Neural crest cell (in vitro differentiated cells): ENCODE data around the gene SDHAF3. TPM values are rescaled to one million over a fixed set of nuclear protein-coding genes. Genes with fewer than 3 reads are reported as not detected.

ENCODE experiments used
- DNase-seq: peaks from one replicate; pipeline ENCODE4 v3.0.0; 2021; ENCODE audit warnings: low read depth, mixed read lengths, low spot score
- H3K27ac Mint-ChIP-seq: one replicate; pipeline ENCODE4 v1.8.0; 2021; ENCODE audit warnings: mild to moderate bottlenecking, mixed read lengths; ENCODE audit not compliant: unreplicated experiment
- H3K27me3 Mint-ChIP-seq: 2 replicates; pipeline ENCODE4 v1.8.0; 2021; ENCODE audit warnings: low read depth, mild to moderate bottlenecking, mixed read lengths
- H3K36me3 Mint-ChIP-seq: 2 replicates; pipeline ENCODE4 v1.8.0; 2021; ENCODE audit warnings: low read depth, mild to moderate bottlenecking, mixed read lengths
- H3K4me1 Mint-ChIP-seq: 2 replicates; pipeline ENCODE4 v1.8.0; 2021; ENCODE audit warnings: mixed read lengths
- H3K4me3 Mint-ChIP-seq: one replicate; pipeline ENCODE4 v1.8.0; 2021; ENCODE audit warnings: mild to moderate bottlenecking, mixed read lengths
- H3K9me3 Mint-ChIP-seq: 2 replicates; pipeline ENCODE4 v1.8.0; 2021; ENCODE audit warnings: mixed read lengths
- total RNA-seq: library from RNA; stranded (reverse); gene quantifications from 2 replicates; pipeline ENCODE4 v1.2.1, GENCODE V29; 2021
- TF ChIP-seq, protein P1 (sequence below): fragments of 200-600 bp; sonication (generic); conservative IDR thresholded peaks from 2 replicates; pipeline ENCODE4 v1.5.0; 2021; ENCODE audit warnings: antibody characterized with exemption, mild to moderate bottlenecking

SDHAF3 gene
- total RNA-seq, 1 donor from 2014 or later, result 25.1 TPM

DNA sequence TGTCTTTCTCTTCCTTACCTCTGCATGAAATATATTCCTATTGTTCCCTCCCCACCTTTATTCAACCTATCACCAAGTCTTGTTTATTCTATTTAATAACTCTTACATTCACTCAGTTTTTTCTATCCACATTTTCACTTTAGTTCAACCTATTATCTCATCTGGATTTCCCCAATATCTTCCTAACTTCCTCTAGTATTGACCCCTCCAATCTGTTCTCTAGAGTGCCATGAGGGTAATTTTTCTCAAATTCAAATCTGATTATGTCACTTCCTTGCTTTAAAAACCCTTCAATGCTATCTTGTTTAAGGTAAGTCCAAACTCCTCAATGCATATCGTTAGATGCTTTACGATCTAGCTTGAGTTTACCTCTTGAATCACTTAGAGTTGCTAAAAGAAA, 86.5 kb downstream of the SDHAF3 start:
- peaks cover 22% of the 10 kb centered on the region for H3K27me3 Mint-ChIP-seq
- no peaks in the 10 kb centered on the region for H3K36me3 Mint-ChIP-seq

DNA sequence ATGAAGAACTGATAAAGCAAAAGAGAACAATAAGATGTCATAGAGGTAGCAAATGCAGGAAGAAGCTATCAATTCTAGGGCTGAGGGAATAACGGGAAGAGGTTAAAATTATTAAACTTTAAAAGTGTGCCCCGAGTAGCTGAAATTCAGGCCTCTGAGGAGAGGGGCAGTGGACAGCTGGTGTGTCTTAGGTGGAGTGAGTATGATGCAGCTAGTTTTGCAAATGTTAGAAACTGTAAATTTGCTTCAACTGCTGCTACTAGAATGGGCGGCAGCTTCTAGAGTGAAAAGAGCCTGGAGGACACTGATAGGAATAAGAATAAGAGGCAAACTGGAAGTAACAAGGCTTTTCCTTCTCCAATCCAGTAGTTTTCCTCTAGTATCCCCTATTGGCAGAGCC, 87.3 kb downstream of the SDHAF3 start:
- H3K27me3 Mint-ChIP-seq, result peaks cover 22% of the 10 kb centered on the region

More for the DNA sequence above, 86.5 kb downstream of the SDHAF3 start:
- TF ChIP-seq, protein P1, sequence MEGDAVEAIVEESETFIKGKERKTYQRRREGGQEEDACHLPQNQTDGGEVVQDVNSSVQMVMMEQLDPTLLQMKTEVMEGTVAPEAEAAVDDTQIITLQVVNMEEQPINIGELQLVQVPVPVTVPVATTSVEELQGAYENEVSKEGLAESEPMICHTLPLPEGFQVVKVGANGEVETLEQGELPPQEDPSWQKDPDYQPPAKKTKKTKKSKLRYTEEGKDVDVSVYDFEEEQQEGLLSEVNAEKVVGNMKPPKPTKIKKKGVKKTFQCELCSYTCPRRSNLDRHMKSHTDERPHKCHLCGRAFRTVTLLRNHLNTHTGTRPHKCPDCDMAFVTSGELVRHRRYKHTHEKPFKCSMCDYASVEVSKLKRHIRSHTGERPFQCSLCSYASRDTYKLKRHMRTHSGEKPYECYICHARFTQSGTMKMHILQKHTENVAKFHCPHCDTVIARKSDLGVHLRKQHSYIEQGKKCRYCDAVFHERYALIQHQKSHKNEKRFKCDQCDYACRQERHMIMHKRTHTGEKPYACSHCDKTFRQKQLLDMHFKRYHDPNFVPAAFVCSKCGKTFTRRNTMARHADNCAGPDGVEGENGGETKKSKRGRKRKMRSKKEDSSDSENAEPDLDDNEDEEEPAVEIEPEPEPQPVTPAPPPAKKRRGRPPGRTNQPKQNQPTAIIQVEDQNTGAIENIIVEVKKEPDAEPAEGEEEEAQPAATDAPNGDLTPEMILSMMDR, result no peak
- no peaks in the 10 kb centered on the region for H3K9me3 Mint-ChIP-seq
- no peak overlapping the region for H3K27ac Mint-ChIP-seq
- H3K4me1 Mint-ChIP-seq, result peaks cover 9% of the 10 kb centered on the region
- no peak for DNase-seq
- no peak overlapping the region for H3K4me3 Mint-ChIP-seq

DNA sequence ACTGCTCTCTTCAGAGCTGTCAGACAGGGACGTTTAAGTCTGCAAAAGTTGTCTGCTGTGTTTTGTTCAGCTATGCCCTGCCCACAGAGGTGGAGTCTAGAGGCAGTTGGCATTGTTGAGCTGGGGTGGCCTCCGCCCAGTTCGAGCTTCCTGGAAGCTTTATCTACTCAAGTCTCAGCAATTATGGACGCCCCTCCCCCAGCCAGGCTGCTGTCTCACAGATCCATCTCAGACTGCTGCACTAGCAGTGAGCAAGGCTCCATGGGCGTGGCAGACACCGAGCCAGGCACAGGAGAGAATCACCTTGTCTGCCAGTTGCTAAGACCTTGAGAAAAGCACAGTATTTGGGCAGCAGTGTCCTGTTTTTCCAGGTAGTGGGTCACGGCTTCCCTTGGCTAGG, 98.1 kb downstream of the SDHAF3 start:
- peaks cover 8% of the 10 kb centered on the region for H3K36me3 Mint-ChIP-seq
- no peaks in the 10 kb centered on the region for H3K4me1 Mint-ChIP-seq
- H3K9me3 Mint-ChIP-seq, result peaks cover 3% of the 10 kb centered on the region
- H3K4me3 Mint-ChIP-seq, result no peak overlapping the region
- no peak for DNase-seq
- H3K27ac Mint-ChIP-seq, result no peak overlapping the region
- TF ChIP-seq, protein P1, result no peak
- peaks cover 17% of the 10 kb centered on the region for H3K27me3 Mint-ChIP-seq

More for the DNA sequence above, 87.3 kb downstream of the SDHAF3 start:
- H3K4me3 Mint-ChIP-seq, result no peak overlapping the region
- no peaks in the 10 kb centered on the region for H3K9me3 Mint-ChIP-seq
- no peak overlapping the region for H3K27ac Mint-ChIP-seq
- TF ChIP-seq, protein P1, result no peak
- DNase-seq, result no peak
- H3K4me1 Mint-ChIP-seq, result peaks cover 4% of the 10 kb centered on the region
- no peaks in the 10 kb centered on the region for H3K36me3 Mint-ChIP-seq

DNA sequence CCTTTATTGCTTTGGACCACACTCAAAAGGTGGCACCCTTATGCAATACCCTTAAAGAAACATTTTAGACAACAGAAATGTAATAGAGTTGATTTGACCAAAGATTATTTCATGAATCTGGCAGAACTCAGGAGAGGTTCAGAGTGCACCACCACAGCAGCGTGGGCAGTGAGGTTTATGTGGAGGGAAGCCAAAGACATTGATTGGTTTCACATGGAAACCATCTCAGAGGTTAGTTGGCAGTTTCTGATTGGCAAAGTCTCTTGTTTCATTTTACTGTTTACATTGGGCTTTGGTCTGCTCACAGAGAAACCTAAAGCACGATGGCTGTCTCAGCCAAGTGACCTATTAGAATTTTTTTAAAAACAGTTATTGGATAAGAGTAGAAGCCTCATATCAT, 101.3 kb downstream of the SDHAF3 start:
- H3K4me1 Mint-ChIP-seq, result no peaks in the 10 kb centered on the region
- no peaks in the 10 kb centered on the region for H3K36me3 Mint-ChIP-seq
- TF ChIP-seq, protein P1, result no peak
- DNase-seq, result no peak
- peaks cover 10% of the 10 kb centered on the region for H3K27me3 Mint-ChIP-seq
- no peak overlapping the region for H3K4me3 Mint-ChIP-seq
- no peak overlapping the region for H3K27ac Mint-ChIP-seq
- no peaks in the 10 kb centered on the region for H3K9me3 Mint-ChIP-seq

DNA sequence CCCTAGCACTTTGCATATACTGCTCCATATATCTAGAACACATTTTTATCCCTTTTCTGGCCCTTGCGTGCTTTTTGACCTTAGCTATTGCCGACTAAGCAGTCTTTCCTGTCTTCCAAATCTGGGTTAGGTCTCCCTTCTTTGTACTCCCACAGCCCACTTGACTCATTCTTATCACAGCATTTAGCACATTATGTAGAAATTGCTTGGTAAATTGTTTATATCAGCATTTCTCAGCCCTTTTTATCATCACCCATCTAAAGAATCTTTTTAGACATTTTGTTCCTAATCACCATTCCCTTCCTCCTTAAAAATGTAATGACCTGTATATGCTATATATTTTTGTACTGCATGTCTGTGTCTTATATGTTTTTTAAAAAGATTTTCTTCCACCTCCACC, 101.7 kb downstream of the SDHAF3 start:
- no peak overlapping the region for H3K27ac Mint-ChIP-seq
- H3K27me3 Mint-ChIP-seq, result peaks cover 10% of the 10 kb centered on the region
- no peaks in the 10 kb centered on the region for H3K36me3 Mint-ChIP-seq
- no peak for DNase-seq
- no peaks in the 10 kb centered on the region for H3K4me1 Mint-ChIP-seq
- H3K9me3 Mint-ChIP-seq, result no peaks in the 10 kb centered on the region
- no peak overlapping the region for H3K4me3 Mint-ChIP-seq
- TF ChIP-seq, protein P1, result no peak

DNA sequence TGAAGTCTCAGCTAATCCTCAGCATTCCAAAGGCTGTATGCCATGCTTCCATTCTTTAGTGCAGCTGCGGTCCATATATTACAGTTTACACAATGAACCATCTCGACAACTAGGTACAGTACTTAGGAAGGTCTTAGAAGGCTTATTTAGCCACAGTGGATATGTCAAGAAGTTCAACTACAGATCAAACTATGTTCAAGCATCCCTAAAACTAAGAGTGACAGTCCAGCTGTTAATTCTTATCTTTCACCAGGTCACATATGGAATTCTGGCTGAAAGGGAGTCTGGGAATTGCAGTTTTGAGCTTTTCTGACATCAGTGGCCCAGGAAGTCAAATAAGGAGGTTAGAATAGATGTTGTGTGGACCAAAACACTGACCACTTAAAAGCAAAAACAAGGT, 106.8 kb downstream of the SDHAF3 start:
- TF ChIP-seq, protein P1, result no peak
- Mint-ChIP-seq H3K9me3 (no peaks in the 10 kb centered on the region), H3K4me3 (no peak overlapping the region), H3K27me3 (peaks cover 21% of the 10 kb centered on the region), H3K27ac (no peak overlapping the region), H3K4me1 (peaks cover 6% of the 10 kb centered on the region), H3K36me3 (no peaks in the 10 kb centered on the region)
- DNase-seq, result no peak
